ENCODE data around the gene FAM162A. TPM values are rescaled to one million over a fixed set of nuclear protein-coding genes. Genes with fewer than 3 reads are reported as not detected.

Gene FAM162A
- total RNA-seq, 2 experiments from 2014 or later, result 32.8 to 34.6 TPM

- ATAC-seq (ENCODE audit: poor library complexity) (no peak), DNase-seq (peak in 9 of 14 experiments; percentile 4 to 60 (median 11))
- Histone ChIP-seq H3K27me3 (ENCODE audit: control insufficient read depth in 1 of 2, insufficient read depth in 2 of 2, low read length in 2 of 2) (no peaks in the 10 kb centered on the region), H3K4me1 (ENCODE audit: insufficient read depth, low read length) (no peaks in the 10 kb centered on the region), H3K27ac (ENCODE audit: low read depth in 1 of 2, low read length in 2 of 2) (no peak overlapping the region), H3K36me3 (ENCODE audit: insufficient read depth, low read length) (peaks cover 10% of the 10 kb centered on the region), H3K9me3 (ENCODE audit: control insufficient read depth in 1 of 2, insufficient read depth in 1 of 2, low read length in 2 of 2) (no peaks in the 10 kb centered on the region), H3K4me3 (ENCODE audit: low read length) (no peak overlapping the region)
- CTCF ChIA-PET, result interaction anchor here (0.6 kb wide), 1 partner anchor 1612 kb away, joined by 4 read pairs; no protein-coding TSS in a partner anchor
- H3K36me3 Mint-ChIP-seq (ENCODE audit: low read depth), result peaks cover 24% of the 10 kb centered on the region
- no peaks in the 10 kb centered on the region for H3K27me3 Mint-ChIP-seq
- no peaks in the 10 kb centered on the region for H3K9me3 Mint-ChIP-seq
- POLR2A ChIA-PET, result no interaction called here
- peak; percentile 9 for TF ChIP-seq CTCF (IDR thresholded peaks at IDR 0.05)
- no peak overlapping the region for H3K4me3 Mint-ChIP-seq
- intact Hi-C loops (cut with DNase I, micrococcal nuclease), result loop anchor here (1.0 to 5.0 kb wide), 3 partner anchors 254 to 810 kb away; no protein-coding TSS in a partner anchor
- H3K27ac Mint-ChIP-seq, result no peak overlapping the region
- H3K4me1 Mint-ChIP-seq (ENCODE audit: low read depth), result no peaks in the 10 kb centered on the region
Measured at GRCh38 chr3:122356402-122356801, 27.6 kb upstream of the FAM162A start.

- H3K9me3 ChIP-seq (ENCODE audit: control insufficient read depth in 1 of 2, insufficient read depth in 1 of 2, low read length in 2 of 2), result no peaks in the 10 kb centered on the region
- no peak overlapping the region for H3K4me3 Mint-ChIP-seq
- no peak for TF ChIP-seq CTCF (IDR thresholded peaks at IDR 0.05)
- DNase-seq (no peak), ATAC-seq (ENCODE audit: poor library complexity) (no peak)
- no peak overlapping the region for H3K27ac ChIP-seq (ENCODE audit: low read depth in 1 of 2, low read length in 2 of 2)
- H3K4me3 ChIP-seq (ENCODE audit: low read length), result no peak overlapping the region
- CTCF ChIA-PET, result no interaction called here
- no peaks in the 10 kb centered on the region for H3K4me1 Mint-ChIP-seq (ENCODE audit: low read depth)
- H3K27me3 Mint-ChIP-seq, result no peaks in the 10 kb centered on the region
- H3K36me3 ChIP-seq (ENCODE audit: insufficient read depth, low read length), result peaks cover 27% of the 10 kb centered on the region
- H3K27ac Mint-ChIP-seq, result no peak overlapping the region
- H3K36me3 Mint-ChIP-seq (ENCODE audit: low read depth), result peaks cover 36% of the 10 kb centered on the region
- no peaks in the 10 kb centered on the region for H3K9me3 Mint-ChIP-seq
- H3K4me1 ChIP-seq (ENCODE audit: insufficient read depth, low read length), result no peaks in the 10 kb centered on the region
- POLR2A ChIA-PET, result no interaction called here
- H3K27me3 ChIP-seq (ENCODE audit: control insufficient read depth in 1 of 2, insufficient read depth in 2 of 2, low read length in 2 of 2), result no peaks in the 10 kb centered on the region
- intact Hi-C loops (cut with DNase I, micrococcal nuclease), result loop anchor here (2.0 to 5.0 kb wide), 2 partner anchors 256 to 257 kb away; no protein-coding TSS in a partner anchor
Measured at GRCh38 chr3:122357828-122358702, 25.9 kb upstream of the FAM162A start.

DNA sequence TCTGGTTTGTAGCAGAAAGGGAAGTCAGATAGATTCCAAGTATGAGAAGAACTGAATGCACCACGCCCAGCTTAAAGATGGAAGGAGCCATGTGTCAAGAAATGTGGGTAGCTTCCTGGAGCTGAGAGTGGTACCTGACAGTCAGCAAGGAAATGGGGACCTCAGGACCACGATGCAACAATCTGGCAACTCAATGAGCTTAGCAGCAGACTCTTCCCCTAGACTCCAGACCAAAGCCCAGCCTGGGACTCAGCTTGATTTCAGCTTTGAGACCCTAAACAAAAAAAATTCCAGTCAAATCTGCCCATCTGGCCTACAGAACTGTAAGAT, 25.3 kb upstream of the FAM162A start:
- H3K27me3 Mint-ChIP-seq, result no peaks in the 10 kb centered on the region
- POLR2A ChIA-PET, result no interaction called here
- Histone ChIP-seq H3K36me3 (ENCODE audit: insufficient read depth, low read length) (peaks cover 33% of the 10 kb centered on the region), H3K4me1 (ENCODE audit: insufficient read depth, low read length) (no peaks in the 10 kb centered on the region), H3K27ac (ENCODE audit: low read depth in 1 of 2, low read length in 2 of 2) (no peak overlapping the region), H3K4me3 (ENCODE audit: low read length) (no peak overlapping the region), H3K9me3 (ENCODE audit: control insufficient read depth in 1 of 2, insufficient read depth in 1 of 2, low read length in 2 of 2) (no peaks in the 10 kb centered on the region), H3K27me3 (ENCODE audit: control insufficient read depth in 1 of 2, insufficient read depth in 2 of 2, low read length in 2 of 2) (no peaks in the 10 kb centered on the region)
- no peak for ATAC-seq (ENCODE audit: poor library complexity)
- no peaks in the 10 kb centered on the region for H3K9me3 Mint-ChIP-seq
- intact Hi-C loops (cut with DNase I, micrococcal nuclease), result loop anchor here in 1 of 2 experiments (5.0 kb wide), 1 partner anchor 256 kb away; no protein-coding TSS in a partner anchor
- no peak for TF ChIP-seq CTCF (IDR thresholded peaks at IDR 0.05)
- no peak overlapping the region for H3K4me3 Mint-ChIP-seq
- peaks cover 42% of the 10 kb centered on the region for H3K36me3 Mint-ChIP-seq (ENCODE audit: low read depth)
- H3K27ac Mint-ChIP-seq, result no peak overlapping the region
- H3K4me1 Mint-ChIP-seq (ENCODE audit: low read depth), result no peaks in the 10 kb centered on the region
- CTCF ChIA-PET, result no interaction called here
- no peak for DNase-seq
